ENCODE data around the gene CAPNS1. TPM values are rescaled to one million over a fixed set of nuclear protein-coding genes. Genes with fewer than 3 reads are reported as not detected.
A peak's percentile ranks its signal among the peaks of the same experiment; 100 is the strongest.

Gene CAPNS1
- total and polyA plus RNA-seq, 10 donors = 130 to 602 (median 347) TPM

DNA sequence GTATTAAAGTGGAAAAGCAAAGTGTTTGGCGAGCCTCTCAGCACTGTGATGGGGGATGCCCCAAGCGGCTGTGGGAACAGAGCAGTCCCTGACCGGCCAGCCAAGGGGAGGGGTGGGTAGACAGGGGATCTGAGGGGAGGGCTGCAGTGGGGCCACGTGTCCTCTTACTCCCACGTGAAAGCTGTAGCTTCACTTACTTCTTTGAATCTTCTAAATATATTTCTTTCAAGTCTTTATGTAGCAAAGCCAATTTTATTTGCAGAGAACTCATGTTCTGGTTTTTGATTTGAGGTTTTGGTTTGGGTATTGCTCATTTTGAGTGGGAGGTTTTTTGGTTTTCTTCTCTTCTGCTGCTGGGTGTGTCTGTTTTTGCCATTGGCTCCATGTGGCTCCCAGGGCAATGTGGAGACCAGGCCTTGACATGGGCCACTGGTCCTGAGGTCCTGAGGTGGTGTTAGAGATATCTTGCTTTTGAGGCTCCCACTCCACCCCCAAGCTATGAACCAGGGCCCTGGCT lies 46.7 kb upstream of the CAPNS1 start:
- no peak for DNase-seq

DNA sequence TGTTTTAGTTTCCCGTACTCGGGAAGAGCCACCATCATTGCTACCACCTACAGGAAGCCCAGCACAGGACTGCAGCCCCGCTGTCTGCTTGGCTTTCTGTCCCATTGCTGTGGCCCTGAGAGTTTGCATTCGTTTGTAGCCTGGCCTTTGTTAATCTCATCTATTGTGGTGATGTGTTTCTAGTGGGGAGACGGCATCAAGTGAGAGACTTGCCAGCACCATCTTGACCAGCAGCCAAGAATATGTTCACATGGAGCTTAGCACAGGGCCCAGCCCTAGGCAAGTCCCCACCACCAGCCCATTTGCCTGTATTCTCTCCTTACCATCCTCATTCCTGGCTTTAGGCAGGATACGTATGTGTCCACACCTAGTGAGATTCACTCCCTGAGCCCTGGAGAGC lies 46.2 kb upstream of the CAPNS1 start:
- no peaks in the 10 kb centered on the region for H3K27me3 ChIP-seq (replicated peaks in 1 of 7)
- no peak overlapping the region for H3K4me3 ChIP-seq
- intact Hi-C loops (cut with DNase I; ENCODE audit: low total_unique reads) = no loop called here
- 56 to 96% (median 70%) methylated on average over 4 to 6 of the region's 6 CpGs for WGBS, 5 donors
- no peak overlapping the region for H3K27ac ChIP-seq
- H3K36me3 ChIP-seq = peaks cover 0 to 88% (median 0%) of the 10 kb centered on the region in 6 donors
- H3K9me3 ChIP-seq = no peaks in the 10 kb centered on the region
- no peak for TF ChIP-seq POLR2A (IDR thresholded peaks at IDR 0.05)
- TF ChIP-seq, protein P1, sequence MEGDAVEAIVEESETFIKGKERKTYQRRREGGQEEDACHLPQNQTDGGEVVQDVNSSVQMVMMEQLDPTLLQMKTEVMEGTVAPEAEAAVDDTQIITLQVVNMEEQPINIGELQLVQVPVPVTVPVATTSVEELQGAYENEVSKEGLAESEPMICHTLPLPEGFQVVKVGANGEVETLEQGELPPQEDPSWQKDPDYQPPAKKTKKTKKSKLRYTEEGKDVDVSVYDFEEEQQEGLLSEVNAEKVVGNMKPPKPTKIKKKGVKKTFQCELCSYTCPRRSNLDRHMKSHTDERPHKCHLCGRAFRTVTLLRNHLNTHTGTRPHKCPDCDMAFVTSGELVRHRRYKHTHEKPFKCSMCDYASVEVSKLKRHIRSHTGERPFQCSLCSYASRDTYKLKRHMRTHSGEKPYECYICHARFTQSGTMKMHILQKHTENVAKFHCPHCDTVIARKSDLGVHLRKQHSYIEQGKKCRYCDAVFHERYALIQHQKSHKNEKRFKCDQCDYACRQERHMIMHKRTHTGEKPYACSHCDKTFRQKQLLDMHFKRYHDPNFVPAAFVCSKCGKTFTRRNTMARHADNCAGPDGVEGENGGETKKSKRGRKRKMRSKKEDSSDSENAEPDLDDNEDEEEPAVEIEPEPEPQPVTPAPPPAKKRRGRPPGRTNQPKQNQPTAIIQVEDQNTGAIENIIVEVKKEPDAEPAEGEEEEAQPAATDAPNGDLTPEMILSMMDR (IDR thresholded peaks at IDR 0.05 in 8 of 11, conservative IDR thresholded peaks at IDR 0.05 in 3 of 11) = no peak
- peaks cover 0 to 18% (median 0%) of the 10 kb centered on the region in 6 donors for H3K4me1 ChIP-seq
- DNase-seq = no peak

More for the DNA sequence above, 46.7 kb upstream of the CAPNS1 start:
- Histone ChIP-seq H3K4me1 (peaks cover 0 to 15% (median 0%) of the 10 kb centered on the region in 6 donors), H3K9me3 (no peaks in the 10 kb centered on the region), H3K36me3 (peaks cover 0 to 92% (median 0%) of the 10 kb centered on the region in 6 donors), H3K27me3 (replicated peaks in 1 of 7) (no peaks in the 10 kb centered on the region), H3K27ac (no peak overlapping the region), H3K4me3 (no peak overlapping the region)
- 70 to 82% (median 74%) methylated on average over 5 of the region's 5 CpGs for WGBS, 5 donors
- intact Hi-C loops (cut with DNase I; ENCODE audit: low total_unique reads) = no loop called here
- TF ChIP-seq, protein P1 (IDR thresholded peaks at IDR 0.05 in 8 of 11, conservative IDR thresholded peaks at IDR 0.05 in 3 of 11) = no peak
- no peak for TF ChIP-seq POLR2AphosphoS5 (IDR thresholded peaks at IDR 0.05)
- no peak for TF ChIP-seq POLR2A (IDR thresholded peaks at IDR 0.05)

DNA sequence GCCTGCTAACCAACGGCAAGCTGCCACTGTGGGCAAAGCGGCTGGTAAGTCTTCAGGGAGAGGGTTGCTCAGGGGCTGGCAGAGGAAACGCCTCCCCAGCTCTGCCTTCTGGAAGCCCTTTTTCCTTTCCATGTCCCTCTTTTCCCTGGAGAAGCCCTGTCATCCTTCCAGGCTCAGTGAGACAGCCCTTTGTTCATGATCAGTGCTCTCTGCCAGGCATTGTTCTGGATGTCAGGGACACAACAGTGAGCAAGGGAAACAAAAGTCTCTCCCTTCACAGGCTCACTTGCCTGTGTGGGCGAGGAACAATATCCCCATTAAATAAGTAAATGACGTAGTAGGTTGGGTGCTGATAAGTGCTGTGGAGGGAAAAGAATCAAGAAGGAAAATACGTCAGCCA lies 42.8 kb upstream of the CAPNS1 start:
- 79 to 94% (median 83%) methylated on average over 6 of the region's 6 CpGs for WGBS, 5 donors
- H3K27ac ChIP-seq = peak overlapping the region in 4 of 8 donors; percentile 13 to 38 (median 30)
- H3K4me1 ChIP-seq = peaks cover 0 to 39% (median 11%) of the 10 kb centered on the region in 6 donors
- H3K27me3 ChIP-seq (replicated peaks in 1 of 7) = no peaks in the 10 kb centered on the region
- H3K9me3 ChIP-seq = no peaks in the 10 kb centered on the region
- intact Hi-C loops (cut with DNase I; ENCODE audit: low total_unique reads) = no loop called here
- H3K4me3 ChIP-seq = no peak overlapping the region
- H3K36me3 ChIP-seq = peaks cover 0 to 84% (median 0%) of the 10 kb centered on the region in 6 donors
- DNase-seq = no peak
- TF ChIP-seq, protein P1 (IDR thresholded peaks at IDR 0.05 in 8 of 11, conservative IDR thresholded peaks at IDR 0.05 in 3 of 11) = no peak
- TF ChIP-seq POLR2A (IDR thresholded peaks at IDR 0.05) = no peak
- TF ChIP-seq POLR2AphosphoS5 (IDR thresholded peaks at IDR 0.05) = no peak

DNA sequence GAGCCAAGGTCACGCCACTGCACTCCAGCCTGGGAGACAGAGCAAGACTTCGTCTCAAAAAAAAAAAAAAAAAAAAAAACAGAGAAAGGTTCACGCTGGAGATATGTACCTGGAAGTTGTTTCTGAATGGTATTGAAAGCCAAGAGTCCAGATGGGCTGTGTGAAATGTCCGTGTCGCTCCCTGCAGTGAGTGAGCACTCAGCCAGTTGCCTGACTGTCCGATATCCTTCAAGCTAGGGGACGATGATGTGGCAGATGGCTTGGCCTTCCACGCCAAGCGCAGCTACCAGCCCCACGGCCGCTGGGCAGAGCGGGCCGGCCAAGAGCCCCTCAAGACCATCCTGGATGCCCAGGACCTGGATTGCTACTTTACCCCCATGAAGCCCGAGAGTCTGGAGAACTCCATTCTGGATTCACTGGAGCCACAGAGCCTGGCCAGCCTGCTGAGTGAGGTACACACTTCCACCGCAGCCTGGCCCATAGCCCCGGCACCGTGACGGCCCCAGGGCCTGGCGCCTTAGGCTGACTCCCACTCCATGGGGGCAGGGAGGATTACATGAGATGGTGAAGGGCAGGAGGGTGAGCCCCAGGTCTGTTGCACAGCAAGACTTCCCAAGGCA lies 40.6 kb upstream of the CAPNS1 start:
- intact Hi-C loops (cut with DNase I; ENCODE audit: low total_unique reads) = no loop called here
- H3K36me3 ChIP-seq = peaks cover 0 to 84% (median 0%) of the 10 kb centered on the region in 6 donors
- no peaks in the 10 kb centered on the region for H3K9me3 ChIP-seq
- H3K27ac ChIP-seq = no peak overlapping the region
- DNase-seq = no peak
- TF ChIP-seq, protein P1 (IDR thresholded peaks at IDR 0.05 in 8 of 11, conservative IDR thresholded peaks at IDR 0.05 in 3 of 11) = no peak
- TF ChIP-seq POLR2AphosphoS5 (IDR thresholded peaks at IDR 0.05) (no peak), POLR2A (IDR thresholded peaks at IDR 0.05) (no peak)
- H3K27me3 ChIP-seq (replicated peaks in 1 of 7) = no peaks in the 10 kb centered on the region
- no peak overlapping the region for H3K4me3 ChIP-seq
- peaks cover 0 to 39% (median 11%) of the 10 kb centered on the region in 6 donors for H3K4me1 ChIP-seq
- WGBS, 5 donors = 89 to 97% (median 90%) methylated on average over 11 to 19 of the region's 19 CpGs

Measured in spleen (tissue), 11 donors.